ENCODE data around the gene SEBOX. TPM values are rescaled to one million over a fixed set of nuclear protein-coding genes. Genes with fewer than 3 reads are reported as not detected.

SEBOX gene
- total RNA-seq, 1 donor: not detected

DNA sequence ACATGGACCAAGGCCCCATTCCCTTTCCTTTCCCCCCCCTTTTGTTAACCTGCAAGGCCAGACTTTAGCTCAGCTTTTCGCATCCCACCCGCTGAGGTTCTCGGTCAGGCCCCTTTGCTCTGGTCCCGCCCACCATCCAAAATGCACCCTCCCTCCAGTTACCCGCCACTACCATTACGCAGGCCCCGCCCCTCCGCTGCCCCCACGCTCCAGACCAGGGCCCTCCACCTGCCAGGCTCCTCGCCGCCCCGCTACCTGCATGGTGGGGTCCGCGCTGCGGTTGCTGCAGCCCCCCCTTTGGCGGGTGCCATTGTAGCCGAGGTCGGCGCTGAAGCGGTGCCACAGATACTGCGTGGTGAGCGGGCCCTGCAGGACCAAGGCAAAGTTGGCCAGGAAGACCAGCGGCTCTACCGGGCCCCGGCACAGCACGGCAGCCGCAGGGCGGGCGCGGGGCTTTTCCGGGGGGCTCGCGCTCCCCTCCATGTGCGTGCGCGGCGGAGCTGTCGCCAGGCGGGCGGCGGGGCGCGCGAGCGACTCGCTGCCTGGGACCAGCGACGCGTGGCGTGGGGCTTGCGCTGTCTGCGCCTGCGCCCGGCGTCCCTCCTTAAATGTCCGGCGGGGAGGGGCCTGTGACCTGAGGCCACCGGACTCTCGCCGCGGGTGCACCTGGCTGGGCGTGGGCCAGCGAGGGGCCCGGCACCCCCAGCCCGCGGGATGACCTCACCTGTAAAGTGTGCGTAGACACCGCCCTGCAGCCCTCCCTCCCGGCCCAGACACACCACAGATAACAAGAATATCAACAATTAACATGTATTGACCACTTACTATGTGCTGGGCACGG lies 40.9 kb upstream of the SEBOX start, which contains the start of gene SLC46A1:
Gene SLC46A1, minus strand, starts transcription at position 581 of the 841 bp plus-strand sequence. Its CDS starts 98 bp downstream, at position 483.
- DNase-seq (ENCODE audit: low read depth): peak; percentile 34
- H3K4me3 ChIP-seq (ENCODE audit: low read depth, low read length): peak within 1 kb of the TSS; percentile 79
- TF ChIP-seq, protein P1, sequence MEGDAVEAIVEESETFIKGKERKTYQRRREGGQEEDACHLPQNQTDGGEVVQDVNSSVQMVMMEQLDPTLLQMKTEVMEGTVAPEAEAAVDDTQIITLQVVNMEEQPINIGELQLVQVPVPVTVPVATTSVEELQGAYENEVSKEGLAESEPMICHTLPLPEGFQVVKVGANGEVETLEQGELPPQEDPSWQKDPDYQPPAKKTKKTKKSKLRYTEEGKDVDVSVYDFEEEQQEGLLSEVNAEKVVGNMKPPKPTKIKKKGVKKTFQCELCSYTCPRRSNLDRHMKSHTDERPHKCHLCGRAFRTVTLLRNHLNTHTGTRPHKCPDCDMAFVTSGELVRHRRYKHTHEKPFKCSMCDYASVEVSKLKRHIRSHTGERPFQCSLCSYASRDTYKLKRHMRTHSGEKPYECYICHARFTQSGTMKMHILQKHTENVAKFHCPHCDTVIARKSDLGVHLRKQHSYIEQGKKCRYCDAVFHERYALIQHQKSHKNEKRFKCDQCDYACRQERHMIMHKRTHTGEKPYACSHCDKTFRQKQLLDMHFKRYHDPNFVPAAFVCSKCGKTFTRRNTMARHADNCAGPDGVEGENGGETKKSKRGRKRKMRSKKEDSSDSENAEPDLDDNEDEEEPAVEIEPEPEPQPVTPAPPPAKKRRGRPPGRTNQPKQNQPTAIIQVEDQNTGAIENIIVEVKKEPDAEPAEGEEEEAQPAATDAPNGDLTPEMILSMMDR (IDR thresholded peaks at IDR 0.05; ENCODE audit: insufficient read depth, low read length): no peak

DNA sequence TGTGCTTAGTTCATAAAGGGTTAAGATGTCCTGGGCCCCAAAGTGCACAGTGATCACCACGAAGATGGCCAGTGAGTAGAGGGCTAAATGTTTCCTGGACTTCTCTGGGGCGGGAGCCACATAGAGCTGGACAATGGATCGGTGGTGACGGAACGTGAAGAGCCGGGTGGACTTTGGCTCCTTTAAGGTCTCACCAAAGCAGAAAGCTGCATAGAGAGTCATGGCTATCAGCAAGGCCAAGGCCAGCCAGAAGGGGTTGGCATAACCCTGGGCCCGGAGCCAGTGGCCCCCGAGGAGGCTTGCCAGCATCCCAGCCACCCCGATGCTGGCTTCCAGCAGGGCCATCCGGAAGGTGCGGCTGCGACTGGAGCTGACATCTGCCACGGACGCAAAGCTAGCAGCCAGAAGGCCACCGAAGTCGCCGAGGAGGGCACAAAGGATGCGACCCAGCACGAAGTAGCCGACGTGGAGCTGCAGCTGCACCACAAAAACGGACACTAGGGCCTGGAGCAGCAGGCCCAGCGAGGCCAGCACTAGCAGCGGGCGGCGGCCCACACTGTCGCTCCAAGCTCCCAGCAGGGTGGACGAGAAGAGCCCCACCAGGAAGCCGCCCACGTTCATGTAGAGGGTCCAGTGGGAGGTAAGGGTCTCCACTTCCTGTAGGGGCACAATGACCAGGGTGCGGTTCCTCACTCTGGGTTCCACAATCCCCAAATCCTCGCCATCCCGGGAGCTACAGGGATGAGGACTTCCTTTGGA lies 40.0 kb upstream of the SEBOX start:
- DNase-seq (ENCODE audit: low read depth): no peak
- TF ChIP-seq, protein P1 (IDR thresholded peaks at IDR 0.05; ENCODE audit: insufficient read depth, low read length): peak; percentile 16
- peak overlapping the region; percentile 79 for H3K4me3 ChIP-seq (ENCODE audit: low read depth, low read length)

DNA sequence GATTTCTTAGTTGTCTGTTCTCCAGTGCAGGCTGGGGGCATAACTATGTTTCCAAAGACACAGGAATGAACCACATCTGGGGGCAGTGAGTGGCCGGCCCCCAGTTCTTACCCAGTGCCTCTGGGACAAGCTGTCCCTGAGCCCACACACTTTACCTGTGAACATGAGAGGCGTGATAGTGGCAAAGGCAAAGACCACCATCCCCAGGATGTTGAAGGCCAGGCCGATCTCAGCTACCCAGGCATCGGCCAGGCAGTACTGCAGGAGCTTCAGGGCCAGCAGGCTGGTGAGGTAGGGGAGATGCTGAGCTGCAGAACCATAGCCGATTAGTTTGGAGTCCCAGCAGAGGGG lies 39.4 kb upstream of the SEBOX start:
- TF ChIP-seq, protein P1 (IDR thresholded peaks at IDR 0.05; ENCODE audit: insufficient read depth, low read length): no peak
- H3K4me3 ChIP-seq (ENCODE audit: low read depth, low read length): no peak overlapping the region
- no peak for DNase-seq (ENCODE audit: low read depth)

DNA sequence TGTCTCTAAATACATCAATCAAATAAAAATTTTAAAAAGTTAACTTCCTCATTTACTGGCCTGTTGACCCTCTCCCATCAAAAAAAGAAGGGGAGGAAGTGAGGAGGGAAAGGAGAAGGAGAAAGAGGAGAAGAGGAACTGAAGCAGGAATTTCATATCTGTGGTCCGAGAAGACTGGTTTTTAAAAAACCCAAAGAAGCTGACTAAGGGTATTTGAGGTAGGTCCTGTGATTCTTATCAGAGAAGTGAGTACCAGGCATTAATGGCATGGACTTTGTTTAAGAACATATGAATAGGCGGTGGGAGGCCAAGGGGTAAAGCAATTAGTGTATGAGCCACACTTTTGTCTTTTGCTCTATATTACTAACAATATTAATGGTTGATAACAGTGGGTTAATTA lies 39.0 kb upstream of the SEBOX start:
- no peak for DNase-seq (ENCODE audit: low read depth)
- no peak overlapping the region for H3K4me3 ChIP-seq (ENCODE audit: low read depth, low read length)
- TF ChIP-seq, protein P1 (IDR thresholded peaks at IDR 0.05; ENCODE audit: insufficient read depth, low read length): no peak

DNA sequence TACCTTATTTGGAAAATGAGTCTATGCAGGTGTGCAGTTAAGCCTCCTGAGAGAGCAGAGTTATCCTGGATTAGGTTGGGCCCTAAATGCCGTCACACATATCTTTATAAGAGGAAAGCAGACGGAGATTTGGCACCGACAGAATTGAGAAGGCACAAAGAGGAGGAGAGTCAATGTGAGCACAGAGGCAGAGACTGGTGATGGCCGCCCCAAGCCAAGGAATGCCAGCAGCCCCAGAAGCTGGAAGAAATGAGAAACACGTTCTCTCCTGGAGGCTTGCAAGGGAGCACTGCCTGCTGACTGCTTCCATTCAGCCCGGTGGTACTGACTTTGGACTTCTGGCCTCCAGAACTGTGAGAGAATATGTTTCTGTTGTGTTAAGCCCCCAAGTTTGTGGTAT lies 37.8 kb upstream of the SEBOX start:
- TF ChIP-seq, protein P1 (IDR thresholded peaks at IDR 0.05; ENCODE audit: insufficient read depth, low read length): no peak
- no peak overlapping the region for H3K4me3 ChIP-seq (ENCODE audit: low read depth, low read length)
- no peak for DNase-seq (ENCODE audit: low read depth)

DNA sequence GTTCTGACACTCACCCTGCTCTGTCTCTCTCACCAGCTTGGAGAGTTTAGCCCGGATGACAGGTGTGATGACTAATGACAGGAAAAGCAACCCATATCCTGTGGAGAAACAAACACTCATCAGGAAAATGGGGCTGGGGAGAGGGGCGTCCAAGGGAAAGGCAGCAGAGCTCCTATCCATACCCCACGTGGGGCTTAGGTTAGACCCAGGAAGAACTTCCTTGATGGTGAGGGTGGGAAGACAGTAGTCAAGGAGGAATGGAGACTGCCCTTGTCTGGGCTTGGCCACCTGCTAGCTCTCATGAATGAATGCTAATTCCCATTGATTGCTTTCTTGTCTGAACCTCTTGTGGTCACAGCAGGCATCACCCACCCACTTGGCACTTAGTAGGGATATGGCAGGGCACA lies 37.2 kb upstream of the SEBOX start:
- DNase-seq (ENCODE audit: low read depth): no peak
- TF ChIP-seq, protein P1 (IDR thresholded peaks at IDR 0.05; ENCODE audit: insufficient read depth, low read length): no peak
- H3K4me3 ChIP-seq (ENCODE audit: low read depth, low read length): no peak overlapping the region
